HG02763 (cell line): Measurements from ENCODE around the gene FCF1.

Source experiments
- ATAC-seq: cut with Tn5 transposase; IDR thresholded peaks from one replicate; pipeline ENCODE4 v1.9.1; 2021; ENCODE audit warnings: mild to moderate bottlenecking, moderate library complexity; ENCODE audit not compliant: unreplicated experiment

Gene FCF1

GRCh38 chr14:74712499-74713394 lies at the start of gene FCF1, which contains the start of gene AREL1:
Gene FCF1 (plus strand): TSS chr14:74713144. CDS start chr14:74713198, 54 bp downstream.
Gene AREL1 (minus strand): TSS chr14:74713080. CDS start chr14:74685615, 27,465 bp downstream.
- peak; percentile 95 for ATAC-seq

- no peak for ATAC-seq
Measured at GRCh38 chr14:74663884-74664283, 49.1 kb upstream of the FCF1 start.

- ATAC-seq: no peak
Measured at GRCh38 chr14:74664717-74665116, 48.2 kb upstream of the FCF1 start.

- no peak for ATAC-seq
Measured at GRCh38 chr14:74667758-74668157, 45.2 kb upstream of the FCF1 start.

- no peak for ATAC-seq
Measured at GRCh38 chr14:74669256-74669655, 43.7 kb upstream of the FCF1 start.

- ATAC-seq: no peak
Measured at GRCh38 chr14:74669846-74670245, 43.1 kb upstream of the FCF1 start.

GRCh38 chr14:74670726-74671411 lies 42.1 kb upstream of the FCF1 start:
- ATAC-seq: no peak

- no peak for ATAC-seq
Measured at GRCh38 chr14:74671789-74672188, 41.2 kb upstream of the FCF1 start.

GRCh38 chr14:74673768-74674167 lies 39.2 kb upstream of the FCF1 start:
- ATAC-seq: no peak

GRCh38 chr14:74675219-74675618 lies 37.7 kb upstream of the FCF1 start:
- ATAC-seq: no peak

GRCh38 chr14:74682169-74682952 lies 30.6 kb upstream of the FCF1 start:
- ATAC-seq: no peak

GRCh38 chr14:74683406-74683805 lies 29.5 kb upstream of the FCF1 start:
- ATAC-seq: no peak

- ATAC-seq: no peak
Measured at GRCh38 chr14:74684434-74684833, 28.5 kb upstream of the FCF1 start.

GRCh38 chr14:74685056-74685455 lies 27.9 kb upstream of the FCF1 start:
- ATAC-seq: no peak

- no peak for ATAC-seq
Measured at GRCh38 chr14:74685921-74686678, 26.8 kb upstream of the FCF1 start.

GRCh38 chr14:74691456-74691855 lies 21.5 kb upstream of the FCF1 start:
- no peak for ATAC-seq

GRCh38 chr14:74693191-74693590 lies 19.8 kb upstream of the FCF1 start:
- no peak for ATAC-seq

- no peak for ATAC-seq
Measured at GRCh38 chr14:74695406-74695805, 17.5 kb upstream of the FCF1 start.

GRCh38 chr14:74697011-74697410 lies 15.9 kb upstream of the FCF1 start:
- ATAC-seq: no peak

- ATAC-seq: no peak
Measured at GRCh38 chr14:74697543-74697942, 15.4 kb upstream of the FCF1 start.

GRCh38 chr14:74697976-74698375 lies 15.0 kb upstream of the FCF1 start:
- no peak for ATAC-seq
